Measurements from ENCODE around the gene BAHCC1.

Gene BAHCC1

DNA sequence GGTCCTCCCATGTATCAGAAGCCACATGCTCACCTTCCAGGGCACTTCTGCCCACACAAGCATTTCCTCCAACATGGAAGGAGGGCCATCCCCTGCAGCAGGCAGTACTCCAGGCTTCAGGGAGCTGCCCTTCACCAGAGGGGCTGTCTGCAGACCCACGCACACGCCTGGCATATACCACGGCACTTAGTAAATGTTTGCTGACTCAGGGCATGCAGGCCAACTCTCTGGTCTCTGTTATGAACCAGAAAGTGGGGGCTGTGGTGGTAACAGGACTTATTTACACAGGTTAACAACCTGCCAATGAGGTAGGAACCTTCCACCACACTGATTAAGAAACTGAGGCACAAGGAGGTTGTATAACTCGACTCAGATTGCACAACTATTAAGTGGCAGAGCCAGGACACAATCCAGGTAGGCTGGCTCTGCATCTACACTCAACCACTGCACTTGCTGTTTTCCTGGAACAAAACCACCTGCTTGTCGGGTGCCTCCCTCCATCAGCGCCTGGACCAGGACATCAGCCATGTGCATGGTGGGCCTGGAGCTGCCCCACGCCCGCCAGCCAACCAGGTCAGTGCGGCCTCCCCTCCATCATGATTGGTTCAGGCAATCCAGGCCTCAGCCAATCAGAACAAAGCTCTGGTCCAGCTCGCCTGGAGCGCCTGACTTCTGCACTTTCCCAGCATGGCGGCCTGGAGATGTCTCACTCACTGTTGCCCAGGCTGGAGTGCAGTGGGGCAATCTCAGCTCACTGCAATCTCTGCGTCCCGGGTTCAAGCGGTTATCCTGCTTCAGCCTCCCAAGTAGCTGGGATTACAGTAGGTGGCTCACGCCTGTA is 98.2 kb downstream of the BAHCC1 start:
- no peak for DNase-seq (ENCODE audit: low read depth)

DNA sequence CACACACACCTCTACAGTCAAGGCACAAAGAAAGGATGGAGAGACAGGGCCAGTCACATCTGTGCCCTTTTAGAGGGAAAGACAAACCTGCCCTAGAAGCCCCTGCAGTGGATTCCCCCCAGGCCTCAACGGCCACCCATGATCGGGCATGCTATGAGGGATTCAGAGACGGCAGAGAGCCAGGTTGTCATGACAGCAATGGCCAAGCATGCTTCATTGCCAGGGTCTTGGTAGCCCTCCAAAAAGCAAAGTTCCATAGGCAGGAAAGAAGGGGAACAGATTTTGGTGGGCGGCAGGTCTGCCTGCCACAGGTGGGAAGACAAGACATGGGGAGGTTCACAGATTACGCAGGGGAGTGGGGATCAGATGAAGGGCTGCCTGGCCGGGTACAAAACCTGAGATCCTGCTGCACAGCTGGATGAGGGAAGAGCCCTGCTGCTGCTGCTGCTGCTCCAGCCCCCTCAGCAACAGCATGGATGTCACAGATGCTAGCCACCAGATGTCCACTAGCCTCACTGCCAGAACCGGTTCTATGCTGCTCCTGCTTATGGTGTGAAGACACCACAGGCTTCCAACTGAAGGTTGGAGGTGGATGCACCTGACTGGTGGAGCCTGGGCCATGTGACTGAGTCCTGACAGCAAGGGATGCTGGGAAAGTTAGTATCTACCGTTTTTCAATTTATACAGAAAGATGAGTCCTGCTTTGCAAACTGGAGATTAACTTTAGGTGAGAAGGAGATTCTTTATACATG is 99.5 kb downstream of the BAHCC1 start:
- DNase-seq (ENCODE audit: low read depth), result no peak

DNA sequence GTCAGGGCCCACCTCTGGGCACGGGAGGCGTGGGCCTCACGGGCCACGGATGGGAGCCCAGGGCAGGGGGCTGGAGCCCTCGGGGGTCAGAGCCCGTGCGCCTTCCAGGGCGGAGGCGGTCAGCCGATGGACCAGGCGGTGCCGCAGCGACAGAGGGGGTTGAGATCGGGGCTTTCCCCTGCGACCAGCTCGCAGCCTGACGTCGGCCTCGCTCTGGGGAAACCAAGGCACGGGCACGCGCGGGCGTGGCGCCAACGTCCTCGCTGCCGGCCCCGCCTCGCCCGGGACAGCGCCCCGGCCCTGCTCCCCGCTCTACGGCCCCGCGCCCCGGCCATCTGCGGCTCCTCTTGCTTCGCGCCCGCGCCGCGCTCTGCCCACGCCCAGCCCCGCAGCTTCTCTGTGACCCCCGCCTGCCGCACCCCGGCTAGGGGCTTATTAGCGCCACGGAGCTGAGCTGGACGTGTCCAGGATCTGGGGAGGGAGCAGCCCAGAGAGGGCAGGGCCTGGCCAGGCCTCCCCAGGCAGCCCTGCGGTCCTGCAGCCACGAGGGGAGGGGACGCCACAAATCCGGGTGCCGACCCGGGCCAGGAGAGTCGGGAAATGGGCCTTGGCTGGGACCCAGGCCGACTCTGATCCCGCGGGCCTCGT is 103.8 kb downstream of the BAHCC1 start:
- DNase-seq (ENCODE audit: low read depth), result no peak

DNA sequence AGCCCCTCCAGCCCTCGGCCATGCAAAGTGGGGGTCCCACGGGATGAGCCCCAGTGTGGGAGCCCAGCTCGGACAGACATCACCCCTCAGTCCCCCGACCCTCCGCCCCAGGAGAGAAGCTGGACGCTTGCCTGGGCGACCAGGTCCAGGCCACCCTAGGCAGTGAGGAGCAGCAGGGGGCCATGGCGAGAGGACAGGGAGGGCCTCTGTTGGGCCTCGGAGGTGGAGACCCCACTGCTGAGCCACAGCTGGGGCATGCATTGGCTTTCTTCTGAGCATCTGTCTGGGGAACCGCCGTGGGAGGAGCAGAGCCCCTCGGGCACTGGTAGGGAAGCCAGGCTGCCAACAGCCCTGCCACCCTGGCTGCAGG is 104.3 kb downstream of the BAHCC1 start:
- no peak for DNase-seq (ENCODE audit: low read depth)

- no peak for DNase-seq (ENCODE audit: low read depth)
Measured at GRCh38 chr17:81500047-81500446, 104.8 kb downstream of the BAHCC1 start.

- DNase-seq (ENCODE audit: low read depth), result no peak
Measured at GRCh38 chr17:81502471-81503017, 107.3 kb downstream of the BAHCC1 start.

DNA sequence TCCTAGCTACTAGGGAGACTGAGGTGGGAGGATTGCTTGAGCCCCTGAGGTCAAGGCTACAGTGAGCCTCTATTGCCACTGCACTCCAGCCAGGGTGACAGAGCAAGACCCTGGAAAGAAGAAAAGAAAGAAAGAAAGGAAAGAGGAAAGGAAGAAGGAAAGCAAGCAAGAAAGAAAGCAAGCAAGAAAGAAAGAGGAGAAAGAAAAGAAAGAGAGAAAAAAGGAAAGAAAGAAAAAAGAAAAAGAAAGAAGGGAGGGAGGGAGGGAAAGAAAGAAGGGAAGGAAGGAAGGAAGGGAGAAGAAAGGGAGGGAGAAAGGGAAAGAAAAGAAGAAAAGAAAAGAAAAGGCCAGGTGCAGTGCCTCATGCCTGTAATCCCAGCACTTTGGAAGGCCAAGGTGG is 108.4 kb downstream of the BAHCC1 start:
- no peak for DNase-seq (ENCODE audit: low read depth)

GRCh38 chr17:81508639-81509206 is 113.5 kb downstream of the BAHCC1 start:
- DNase-seq (ENCODE audit: low read depth), result no peak

GRCh38 chr17:81509207-81509971 is 114.1 kb downstream of the BAHCC1 start:
- DNase-seq (ENCODE audit: low read depth), result no peak

GRCh38 chr17:81509972-81510784 is 114.9 kb downstream of the BAHCC1 start:
- DNase-seq (ENCODE audit: low read depth), result no peak

DNA sequence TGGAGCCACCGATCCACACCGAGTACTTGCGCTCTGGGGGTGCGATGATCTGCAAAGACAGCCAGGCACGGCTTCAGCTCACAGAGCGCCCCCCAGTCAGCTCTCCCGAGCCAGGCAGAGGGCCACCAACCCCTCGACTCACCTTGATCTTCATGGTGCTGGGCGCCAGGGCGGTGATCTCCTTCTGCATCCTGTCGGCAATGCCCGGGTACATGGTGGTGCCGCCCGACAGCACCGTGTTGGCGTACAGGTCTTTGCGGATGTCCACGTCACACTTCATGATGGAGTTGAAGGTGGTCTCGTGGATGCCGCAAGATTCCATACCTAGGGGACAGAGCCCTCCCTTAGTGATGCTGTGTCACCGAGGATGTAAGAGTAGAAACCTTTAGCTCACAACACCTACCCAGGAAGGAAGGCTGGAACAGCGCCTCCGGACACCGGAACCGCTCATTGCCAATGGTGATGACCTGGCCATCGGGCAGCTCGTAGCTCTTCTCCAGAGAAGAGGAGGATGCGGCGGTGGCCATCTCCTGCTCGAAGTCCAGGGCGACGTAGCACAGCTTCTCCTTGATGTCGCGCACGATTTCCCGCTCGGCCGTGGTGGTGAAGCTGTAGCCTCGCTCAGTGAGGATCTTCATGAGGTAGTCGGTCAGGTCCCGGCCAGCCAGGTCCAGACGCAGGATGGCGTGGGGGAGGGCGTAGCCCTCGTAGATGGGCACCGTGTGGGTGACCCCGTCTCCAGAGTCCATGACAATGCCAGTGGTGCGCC is 115.7 kb downstream of the BAHCC1 start:
- no peak for DNase-seq (ENCODE audit: low read depth)

- DNase-seq (ENCODE audit: low read depth), result no peak
Measured at GRCh38 chr17:81511554-81511803, 116.2 kb downstream of the BAHCC1 start.

GRCh38 chr17:81511804-81512561 is 116.7 kb downstream of the BAHCC1 start:
- DNase-seq (ENCODE audit: low read depth), result no peak

GRCh38 chr17:81512562-81513371 is 117.5 kb downstream of the BAHCC1 start, which contains the start of gene ACTG1:
TSS of gene ACTG1 (minus strand) at chr17:81512799. CDS start at chr17:81512354, 445 bp downstream.
- DNase-seq (ENCODE audit: low read depth), result peak; percentile 89

DNA sequence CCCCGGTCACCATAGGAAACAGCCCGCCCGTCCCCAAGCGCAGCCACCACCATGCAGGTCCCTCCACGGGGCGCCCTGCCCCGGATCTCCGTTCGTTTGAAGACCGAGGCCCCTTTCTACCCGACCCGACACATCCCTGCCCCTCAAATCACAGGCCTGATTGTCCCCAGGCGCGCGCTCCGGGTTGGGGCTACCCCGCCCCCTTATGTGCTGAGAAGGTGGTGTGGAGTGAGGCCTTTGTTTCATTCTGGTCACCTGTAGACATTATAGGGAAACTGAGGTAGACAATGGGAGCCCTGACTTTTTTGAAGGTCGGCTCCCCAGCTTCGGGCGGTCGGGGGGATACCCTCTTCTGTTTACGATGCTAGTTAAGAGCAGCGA is 118.1 kb downstream of the BAHCC1 start:
- peak; percentile 53 for DNase-seq (ENCODE audit: low read depth)

GRCh38 chr17:81513753-81514488 is 118.7 kb downstream of the BAHCC1 start:
- DNase-seq (ENCODE audit: low read depth), result no peak

DNA sequence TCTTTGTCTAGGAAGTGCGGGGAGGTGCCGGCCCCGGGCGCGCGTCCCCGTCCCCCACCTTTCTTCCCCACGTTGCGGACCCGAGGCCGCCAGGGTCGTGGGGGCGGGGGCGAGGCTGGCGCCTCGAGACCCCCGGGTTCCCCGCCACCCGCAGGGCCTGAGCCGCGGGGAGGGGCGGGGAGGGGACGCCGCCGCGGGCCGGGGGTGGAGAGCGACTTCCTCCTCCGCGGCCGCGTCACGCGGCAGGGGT is 119.2 kb downstream of the BAHCC1 start:
- DNase-seq (ENCODE audit: low read depth), result no peak
